ENCODE measurements around the gene PSMD1.
"Not testable (repeated sequence)": the region's sequence is repeated elsewhere in the genome, so short reads cannot be mapped to it uniquely, and the experiment has no call there.

The PSMD1 gene

DNA sequence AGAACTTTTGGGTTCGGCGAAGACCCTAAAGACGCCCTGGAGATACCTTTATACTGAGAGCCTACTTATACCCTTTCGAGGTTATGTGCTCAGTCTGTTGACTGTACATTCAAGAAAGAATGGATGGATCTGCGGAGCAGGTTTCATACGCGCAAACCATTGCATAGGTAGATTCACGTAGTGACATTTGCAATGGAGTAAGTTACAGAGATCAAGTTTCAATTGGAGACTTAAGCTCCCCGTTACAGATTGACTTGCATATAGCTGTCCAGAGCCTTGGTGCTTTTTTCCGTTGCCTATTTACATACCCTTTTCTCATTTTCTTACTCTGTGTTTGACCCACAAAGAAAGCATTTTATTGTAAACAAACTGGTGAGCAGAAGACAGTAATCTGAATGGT lies 923 bp downstream of the PSMD1 start:
- in situ Hi-C loops (cut with MboI; ENCODE audit: low sequenced_read_pairs) = no loop called here
- H3K27me3 ChIP-seq (ENCODE audit: low read depth) = no peaks in the 10 kb centered on the region
- DNase-seq (ENCODE audit: low spot score in 2 of 2) = peak in 1 of 2 experiments; percentile 21
- peaks cover 22% of the 10 kb centered on the region for H3K36me3 ChIP-seq (replicated peaks)
- peak overlapping the region; percentile 94 for H3K4me3 ChIP-seq
- peaks cover 13% of the 10 kb centered on the region for H3K4me1 ChIP-seq
- no peaks in the 10 kb centered on the region for H3K9me3 ChIP-seq

DNA sequence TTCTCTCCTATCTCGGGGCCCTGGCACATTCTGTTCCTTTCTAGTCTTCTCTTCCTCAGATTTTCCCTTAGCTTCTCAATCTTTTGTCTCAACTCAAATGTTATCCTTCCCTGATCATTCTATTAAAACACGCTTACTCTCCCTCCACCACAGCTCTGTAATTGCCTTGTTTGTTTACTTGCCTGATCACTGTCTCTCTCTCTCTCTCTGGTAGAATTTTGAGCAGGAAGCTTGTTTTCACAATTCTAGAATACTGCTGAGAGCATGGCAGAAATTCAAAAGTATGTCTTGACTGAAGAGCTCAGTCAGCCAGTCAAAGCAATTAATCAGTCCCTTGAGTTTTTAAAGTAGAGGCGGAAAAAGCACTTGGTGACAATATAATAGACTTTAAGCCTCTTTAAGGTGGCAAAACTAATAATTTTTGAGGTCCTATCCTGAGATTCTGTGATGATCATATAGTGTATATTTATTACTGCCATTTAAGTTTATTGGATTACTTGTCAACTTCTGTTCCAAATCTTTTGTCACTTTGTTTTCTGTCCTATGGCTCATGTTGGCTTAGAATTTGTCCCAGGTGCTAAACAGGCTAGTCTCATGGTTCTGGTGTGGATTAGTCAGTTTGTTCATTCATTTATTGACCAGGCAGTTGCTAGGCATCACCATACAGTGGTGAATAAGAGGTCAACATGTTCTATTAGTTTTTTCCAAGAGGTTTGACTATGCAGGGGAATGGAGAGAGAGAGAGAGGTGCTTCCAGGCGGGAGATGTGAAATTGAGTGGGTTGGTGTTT lies 2.3 kb downstream of the PSMD1 start:
- H3K9me3 ChIP-seq = no peaks in the 10 kb centered on the region
- in situ Hi-C loops (cut with MboI; ENCODE audit: low sequenced_read_pairs) = no loop called here
- H3K4me3 ChIP-seq = no peak overlapping the region
- peaks cover 13% of the 10 kb centered on the region for H3K4me1 ChIP-seq
- H3K27me3 ChIP-seq (ENCODE audit: low read depth) = no peaks in the 10 kb centered on the region
- no peak for DNase-seq (ENCODE audit: low spot score in 2 of 2)
- peaks cover 34% of the 10 kb centered on the region for H3K36me3 ChIP-seq (replicated peaks)

GRCh38 chr2:231059756-231060155 lies 3.1 kb downstream of the PSMD1 start:
- Histone ChIP-seq H3K4me3 (no peak overlapping the region), H3K9me3 (no peaks in the 10 kb centered on the region), H3K36me3 (replicated peaks) (peaks cover 42% of the 10 kb centered on the region), H3K4me1 (peaks cover 13% of the 10 kb centered on the region), H3K27me3 (ENCODE audit: low read depth) (no peaks in the 10 kb centered on the region)
- DNase-seq (ENCODE audit: low spot score in 2 of 2) = no peak
- in situ Hi-C loops (cut with MboI; ENCODE audit: low sequenced_read_pairs) = no loop called here

- H3K36me3 ChIP-seq (replicated peaks) = peaks cover 63% of the 10 kb centered on the region
- DNase-seq (ENCODE audit: low spot score in 2 of 2) = no peak
- H3K27me3 ChIP-seq (ENCODE audit: low read depth) = no peaks in the 10 kb centered on the region
- in situ Hi-C loops (cut with MboI; ENCODE audit: low sequenced_read_pairs) = no loop called here
- H3K4me3 ChIP-seq = no peak overlapping the region
- peaks cover 9% of the 10 kb centered on the region for H3K4me1 ChIP-seq
- no peaks in the 10 kb centered on the region for H3K9me3 ChIP-seq
Observed at GRCh38 chr2:231062776-231063175, 6.1 kb downstream of the PSMD1 start.

- H3K27me3 ChIP-seq (ENCODE audit: low read depth) = no peaks in the 10 kb centered on the region
- H3K4me3 ChIP-seq = no peak overlapping the region
- DNase-seq (ENCODE audit: low spot score in 2 of 2) = no peak
- peaks cover 4% of the 10 kb centered on the region for H3K4me1 ChIP-seq
- no peaks in the 10 kb centered on the region for H3K9me3 ChIP-seq
- H3K36me3 ChIP-seq (replicated peaks) = peaks cover 69% of the 10 kb centered on the region
- in situ Hi-C loops (cut with MboI; ENCODE audit: low sequenced_read_pairs) = no loop called here
Observed at GRCh38 chr2:231063347-231063746, 6.7 kb downstream of the PSMD1 start.

GRCh38 chr2:231065966-231066365 lies 9.3 kb downstream of the PSMD1 start:
- in situ Hi-C loops (cut with MboI; ENCODE audit: low sequenced_read_pairs) = no loop called here
- Histone ChIP-seq H3K27me3 (ENCODE audit: low read depth) (no peaks in the 10 kb centered on the region), H3K4me1 (no peaks in the 10 kb centered on the region), H3K4me3 (no peak overlapping the region), H3K9me3 (no peaks in the 10 kb centered on the region), H3K36me3 (replicated peaks) (peaks cover 93% of the 10 kb centered on the region)
- no peak for DNase-seq (ENCODE audit: low spot score in 2 of 2)

GRCh38 chr2:231067531-231067930 lies 10.9 kb downstream of the PSMD1 start:
- in situ Hi-C loops (cut with MboI; ENCODE audit: low sequenced_read_pairs); DNase-seq (ENCODE audit: low spot score in 2 of 2); H3K9me3 ChIP-seq; H3K4me3 ChIP-seq; H3K27me3 ChIP-seq (ENCODE audit: low read depth); H3K4me1 ChIP-seq: not testable (repeated sequence)
- H3K36me3 ChIP-seq (replicated peaks) = peaks cover 92% of the 10 kb centered on the region

- in situ Hi-C loops (cut with MboI; ENCODE audit: low sequenced_read_pairs) = no loop called here
- peaks cover 92% of the 10 kb centered on the region for H3K36me3 ChIP-seq (replicated peaks)
- H3K27me3 ChIP-seq (ENCODE audit: low read depth) = no peaks in the 10 kb centered on the region
- no peaks in the 10 kb centered on the region for H3K9me3 ChIP-seq
- no peak overlapping the region for H3K4me3 ChIP-seq
- H3K4me1 ChIP-seq = no peaks in the 10 kb centered on the region
- DNase-seq (ENCODE audit: low spot score in 2 of 2) = no peak
Observed at GRCh38 chr2:231068525-231069222, 12.0 kb downstream of the PSMD1 start.

- H3K4me1 ChIP-seq = no peaks in the 10 kb centered on the region
- in situ Hi-C loops (cut with MboI; ENCODE audit: low sequenced_read_pairs) = no loop called here
- no peak for DNase-seq (ENCODE audit: low spot score in 2 of 2)
- peaks cover 86% of the 10 kb centered on the region for H3K36me3 ChIP-seq (replicated peaks)
- H3K27me3 ChIP-seq (ENCODE audit: low read depth) = no peaks in the 10 kb centered on the region
- no peak overlapping the region for H3K4me3 ChIP-seq
- H3K9me3 ChIP-seq = no peaks in the 10 kb centered on the region
Observed at GRCh38 chr2:231069379-231070054, 12.8 kb downstream of the PSMD1 start.

GRCh38 chr2:231084565-231084964 lies 27.9 kb downstream of the PSMD1 start:
- DNase-seq (ENCODE audit: low spot score in 2 of 2) = no peak
- Histone ChIP-seq H3K36me3 (replicated peaks) (peaks cover 94% of the 10 kb centered on the region), H3K4me1 (no peaks in the 10 kb centered on the region), H3K27me3 (ENCODE audit: low read depth) (no peaks in the 10 kb centered on the region), H3K9me3 (no peaks in the 10 kb centered on the region), H3K4me3 (no peak overlapping the region)
- in situ Hi-C loops (cut with MboI; ENCODE audit: low sequenced_read_pairs) = no loop called here

DNA sequence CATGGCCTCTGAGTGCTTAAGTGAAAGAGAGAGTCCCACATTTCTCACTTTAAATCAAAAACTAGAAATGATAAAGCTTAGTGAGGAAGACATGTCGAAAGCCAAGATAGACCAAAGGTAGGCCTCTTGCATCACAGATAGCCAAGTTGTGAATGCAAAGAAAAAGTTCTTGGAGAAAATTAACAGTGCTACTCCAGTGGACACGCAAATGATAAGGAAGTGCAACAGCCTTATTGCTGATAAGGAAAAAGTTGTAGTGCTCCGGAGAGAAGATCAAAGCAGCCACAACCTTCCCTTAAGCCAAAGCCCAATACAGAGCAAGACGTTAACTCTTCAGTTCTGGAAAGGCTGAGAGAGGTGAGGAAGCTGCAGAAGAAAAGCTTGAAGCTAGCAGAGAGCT lies 32.1 kb downstream of the PSMD1 start:
- Histone ChIP-seq H3K4me1 (no peaks in the 10 kb centered on the region), H3K36me3 (replicated peaks) (peaks cover 71% of the 10 kb centered on the region), H3K4me3 (no peak overlapping the region), H3K9me3 (no peaks in the 10 kb centered on the region), H3K27me3 (ENCODE audit: low read depth) (no peaks in the 10 kb centered on the region)
- no peak for DNase-seq (ENCODE audit: low spot score in 2 of 2)
- in situ Hi-C loops (cut with MboI; ENCODE audit: low sequenced_read_pairs) = no loop called here

DNA sequence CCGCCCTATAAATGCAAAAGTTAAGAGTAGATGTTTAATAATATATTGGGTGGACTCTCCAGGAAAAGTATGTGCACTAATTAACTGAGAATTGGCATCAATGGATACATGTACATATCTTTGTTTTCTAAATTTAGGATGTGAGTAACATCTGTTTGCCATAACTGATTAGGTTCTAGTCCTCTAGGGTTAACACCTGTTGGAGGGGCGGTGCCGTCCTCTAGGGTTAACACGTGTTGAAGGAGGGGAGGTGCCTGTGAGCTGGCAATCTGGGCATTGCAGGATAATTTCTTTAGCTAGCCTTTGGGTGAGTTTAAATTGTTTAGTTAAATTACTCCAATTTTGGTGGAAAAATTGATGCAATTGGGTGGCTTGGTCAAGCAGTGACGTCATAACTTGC lies 37.3 kb downstream of the PSMD1 start:
- DNase-seq (ENCODE audit: low spot score in 2 of 2) = no peak
- H3K9me3 ChIP-seq = no peaks in the 10 kb centered on the region
- peaks cover 45% of the 10 kb centered on the region for H3K36me3 ChIP-seq (replicated peaks)
- H3K4me3 ChIP-seq = no peak overlapping the region
- in situ Hi-C loops (cut with MboI; ENCODE audit: low sequenced_read_pairs) = no loop called here
- H3K4me1 ChIP-seq = no peaks in the 10 kb centered on the region
- no peaks in the 10 kb centered on the region for H3K27me3 ChIP-seq (ENCODE audit: low read depth)

DNA sequence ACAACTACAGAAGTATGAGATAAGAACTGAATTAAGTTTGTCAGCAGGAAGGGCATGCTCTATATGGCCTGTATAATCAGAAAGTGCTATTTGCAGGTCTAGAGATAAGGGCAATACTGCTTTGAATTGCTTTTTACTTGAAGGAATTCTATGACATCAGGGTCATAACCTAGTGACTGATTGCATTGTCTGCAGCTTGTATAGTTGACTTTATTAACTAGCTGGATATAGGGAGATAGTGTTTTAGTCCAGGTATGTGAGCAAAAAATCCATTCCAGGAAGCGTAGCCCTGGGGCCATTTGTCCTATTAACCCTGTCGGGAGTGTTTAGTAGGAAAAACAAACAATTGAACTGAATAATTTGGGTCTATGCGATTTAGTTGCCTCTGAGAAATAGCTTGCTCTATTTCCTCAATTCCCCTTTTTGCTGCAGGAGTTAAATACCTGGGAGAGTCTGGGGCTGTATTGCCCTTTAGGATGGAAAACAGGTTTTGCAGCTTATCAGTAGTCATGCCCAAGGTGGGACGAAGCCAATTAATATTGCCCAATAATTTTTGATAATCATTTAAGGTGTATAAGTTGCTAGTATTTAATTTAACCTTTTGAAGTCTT lies 38.2 kb downstream of the PSMD1 start:
- H3K27me3 ChIP-seq (ENCODE audit: low read depth) = no peaks in the 10 kb centered on the region
- H3K4me3 ChIP-seq = no peak overlapping the region
- DNase-seq (ENCODE audit: low spot score in 2 of 2) = no peak
- no peaks in the 10 kb centered on the region for H3K4me1 ChIP-seq
- peaks cover 44% of the 10 kb centered on the region for H3K36me3 ChIP-seq (replicated peaks)
- no peaks in the 10 kb centered on the region for H3K9me3 ChIP-seq
- in situ Hi-C loops (cut with MboI; ENCODE audit: low sequenced_read_pairs) = no loop called here

DNA sequence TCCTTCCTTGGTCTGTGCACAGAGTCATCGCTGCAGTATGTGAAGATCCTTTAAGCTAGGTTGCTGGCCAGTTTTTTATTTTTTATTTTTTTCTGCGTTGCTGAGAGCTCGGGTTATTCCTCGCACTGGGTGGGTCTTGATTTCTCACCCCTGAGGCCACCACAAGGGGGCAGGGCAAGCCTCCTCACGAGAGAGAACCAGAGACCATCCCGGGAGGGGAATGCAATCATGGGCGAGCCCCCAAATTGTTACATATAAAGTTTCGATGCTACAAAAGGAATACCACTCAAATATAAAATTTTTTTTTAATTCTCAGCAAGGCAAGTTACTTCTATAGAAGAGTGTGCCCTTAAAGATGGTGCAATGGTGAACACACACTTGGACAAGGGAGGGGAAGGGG lies 43.3 kb downstream of the PSMD1 start:
- Histone ChIP-seq H3K4me1 (no peaks in the 10 kb centered on the region), H3K9me3 (no peaks in the 10 kb centered on the region), H3K4me3 (no peak overlapping the region), H3K36me3 (replicated peaks) (peaks cover 42% of the 10 kb centered on the region), H3K27me3 (ENCODE audit: low read depth) (no peaks in the 10 kb centered on the region)
- in situ Hi-C loops (cut with MboI; ENCODE audit: low sequenced_read_pairs) = loop anchor here (5.0 kb wide), 1 partner anchor 312 kb away; no protein-coding TSS in a partner anchor
- peak in 1 of 2 experiments; percentile 43 for DNase-seq (ENCODE audit: low spot score in 2 of 2)

All from HAP-1 (cell line).